ENCODE measurements around the gene NRXN3.

The NRXN3 gene

GRCh38 chr14:79704041-79704807 lies 1534.1 kb downstream of the NRXN3 start:
- no peaks in the 10 kb centered on the region for H3K36me3 Mint-ChIP-seq
- H3K27me3 Mint-ChIP-seq: no peaks in the 10 kb centered on the region
- H3K4me1 Mint-ChIP-seq: no peaks in the 10 kb centered on the region
- no peaks in the 10 kb centered on the region for H3K9me3 Mint-ChIP-seq
- no peak overlapping the region for H3K27ac Mint-ChIP-seq
- H3K4me3 Mint-ChIP-seq: no peak overlapping the region

GRCh38 chr14:79705126-79705894 lies 1535.1 kb downstream of the NRXN3 start:
- H3K4me1 Mint-ChIP-seq: no peaks in the 10 kb centered on the region
- no peak overlapping the region for H3K27ac Mint-ChIP-seq
- no peaks in the 10 kb centered on the region for H3K36me3 Mint-ChIP-seq
- H3K4me3 Mint-ChIP-seq: no peak overlapping the region
- H3K27me3 Mint-ChIP-seq: no peaks in the 10 kb centered on the region
- H3K9me3 Mint-ChIP-seq: no peaks in the 10 kb centered on the region

- Mint-ChIP-seq H3K36me3 (no peaks in the 10 kb centered on the region), H3K27me3 (no peaks in the 10 kb centered on the region), H3K4me3 (no peak overlapping the region)
These were observed 1536.2 kb downstream of the NRXN3 start for GRCh38 chr14:79706382-79706781.

GRCh38 chr14:79708426-79709388 lies 1538.5 kb downstream of the NRXN3 start:
- no peak overlapping the region for H3K27ac Mint-ChIP-seq
- H3K9me3 Mint-ChIP-seq: no peaks in the 10 kb centered on the region
- H3K4me1 Mint-ChIP-seq: no peaks in the 10 kb centered on the region
- no peak overlapping the region for H3K4me3 Mint-ChIP-seq
- H3K36me3 Mint-ChIP-seq: no peaks in the 10 kb centered on the region
- H3K27me3 Mint-ChIP-seq: no peaks in the 10 kb centered on the region

More at GRCh38 chr14:79706382-79706781, 1536.2 kb downstream of the NRXN3 start:
- Mint-ChIP-seq H3K9me3 (no peaks in the 10 kb centered on the region), H3K27ac (no peak overlapping the region), H3K4me1 (no peaks in the 10 kb centered on the region)

GRCh38 chr14:79709573-79709972 lies 1539.4 kb downstream of the NRXN3 start:
- Mint-ChIP-seq H3K9me3 (no peaks in the 10 kb centered on the region), H3K4me1 (no peaks in the 10 kb centered on the region), H3K27ac (no peak overlapping the region), H3K36me3 (no peaks in the 10 kb centered on the region), H3K27me3 (no peaks in the 10 kb centered on the region), H3K4me3 (no peak overlapping the region)

- H3K9me3 Mint-ChIP-seq: no peaks in the 10 kb centered on the region
- H3K36me3 Mint-ChIP-seq: no peaks in the 10 kb centered on the region
- H3K27me3 Mint-ChIP-seq: no peaks in the 10 kb centered on the region
- H3K27ac Mint-ChIP-seq: no peak overlapping the region
- H3K4me1 Mint-ChIP-seq: no peaks in the 10 kb centered on the region
- no peak overlapping the region for H3K4me3 Mint-ChIP-seq
These were observed 1542.3 kb downstream of the NRXN3 start for GRCh38 chr14:79712302-79712950.

GRCh38 chr14:79721399-79722084 lies 1551.4 kb downstream of the NRXN3 start:
- Mint-ChIP-seq H3K27me3 (no peaks in the 10 kb centered on the region), H3K4me1 (no peaks in the 10 kb centered on the region), H3K27ac (no peak overlapping the region), H3K9me3 (peaks cover 5% of the 10 kb centered on the region), H3K4me3 (no peak overlapping the region), H3K36me3 (no peaks in the 10 kb centered on the region)

GRCh38 chr14:79724934-79725717 lies 1555.0 kb downstream of the NRXN3 start:
- Mint-ChIP-seq H3K9me3 (peaks cover 5% of the 10 kb centered on the region), H3K27me3 (peaks cover 2% of the 10 kb centered on the region), H3K4me3 (no peak overlapping the region), H3K4me1 (no peaks in the 10 kb centered on the region), H3K27ac (no peak overlapping the region), H3K36me3 (no peaks in the 10 kb centered on the region)

- no peak overlapping the region for H3K4me3 Mint-ChIP-seq
- H3K9me3 Mint-ChIP-seq: no peaks in the 10 kb centered on the region
- no peaks in the 10 kb centered on the region for H3K36me3 Mint-ChIP-seq
- H3K4me1 Mint-ChIP-seq: no peaks in the 10 kb centered on the region
- peaks cover 2% of the 10 kb centered on the region for H3K27me3 Mint-ChIP-seq
- H3K27ac Mint-ChIP-seq: no peak overlapping the region
These were observed 1557.7 kb downstream of the NRXN3 start for GRCh38 chr14:79727900-79728299.

GRCh38 chr14:79728331-79728730 lies 1558.2 kb downstream of the NRXN3 start:
- H3K27ac Mint-ChIP-seq: no peak overlapping the region
- no peaks in the 10 kb centered on the region for H3K36me3 Mint-ChIP-seq
- H3K9me3 Mint-ChIP-seq: no peaks in the 10 kb centered on the region
- H3K27me3 Mint-ChIP-seq: peaks cover 2% of the 10 kb centered on the region
- no peak overlapping the region for H3K4me3 Mint-ChIP-seq
- H3K4me1 Mint-ChIP-seq: no peaks in the 10 kb centered on the region

GRCh38 chr14:79729731-79730130 lies 1559.6 kb downstream of the NRXN3 start:
- peaks cover 2% of the 10 kb centered on the region for H3K27me3 Mint-ChIP-seq
- no peaks in the 10 kb centered on the region for H3K4me1 Mint-ChIP-seq
- H3K27ac Mint-ChIP-seq: no peak overlapping the region

GRCh38 chr14:79730196-79730595 lies 1560.0 kb downstream of the NRXN3 start:
- Mint-ChIP-seq H3K27ac (no peak overlapping the region), H3K4me3 (no peak overlapping the region), H3K27me3 (peaks cover 2% of the 10 kb centered on the region), H3K9me3 (no peaks in the 10 kb centered on the region), H3K4me1 (no peaks in the 10 kb centered on the region), H3K36me3 (no peaks in the 10 kb centered on the region)

More at GRCh38 chr14:79729731-79730130, 1559.6 kb downstream of the NRXN3 start:
- Mint-ChIP-seq H3K4me3 (no peak overlapping the region), H3K9me3 (no peaks in the 10 kb centered on the region), H3K36me3 (no peaks in the 10 kb centered on the region)

GRCh38 chr14:79730953-79731352 lies 1560.8 kb downstream of the NRXN3 start:
- no peaks in the 10 kb centered on the region for H3K9me3 Mint-ChIP-seq
- H3K4me1 Mint-ChIP-seq: no peaks in the 10 kb centered on the region
- peaks cover 2% of the 10 kb centered on the region for H3K27me3 Mint-ChIP-seq
- no peak overlapping the region for H3K4me3 Mint-ChIP-seq
- no peaks in the 10 kb centered on the region for H3K36me3 Mint-ChIP-seq
- no peak overlapping the region for H3K27ac Mint-ChIP-seq

Data from activated naive CD4-positive, alpha-beta T cell treated with anti-CD3 and anti-CD28 coated beads, Interleukin-2, amount 50 U/mL, for 24 hours (primary cell).